Gastrocnemius medialis (tissue), 4 donors: ENCODE measurements around the gene NDUFAF3. TPM values are rescaled to one million over a fixed set of nuclear protein-coding genes. Genes with fewer than 3 reads are reported as not detected.

Source experiments
- ATAC-seq, 2 donors: fragments of 150-250 bp; one replicate each; pipeline ENCODE4 v1.9.1; 2016
- DNase-seq, 2 donors: peaks; one replicate each; pipeline ENCODE4 v3.0.0-alpha.2; 2019
- H3K27ac ChIP-seq, 4 donors: fragments of 200-600 bp; sonication (generic); 1 replicate in 1 of 4; 2 replicates in 3 of 4; pipeline ENCODE4 v1.5.1; 2016 to 2018; ENCODE audit warnings: mild to moderate bottlenecking in 2 of 4, moderate library complexity in 1 of 4
- H3K27me3 ChIP-seq, 3 donors: fragments of 200-600 bp; sonication (generic) in 2 of 3; 1 replicate in 1 of 3; 2 replicates in 2 of 3; pipeline versions ENCODE4 v1.5.1 to v1.6.0; 2016 to 2019; ENCODE audit warnings: mild to moderate bottlenecking in 1 of 3, moderate library complexity in 1 of 3
- H3K36me3 ChIP-seq, 2 donors: fragments of 200-600 bp; sonication (generic) in 1 of 2; one replicate each; pipeline ENCODE4 v1.5.1; 2017 to 2018
- H3K4me1 ChIP-seq, 2 donors: fragments of 200-600 bp; sonication (generic) in 1 of 2; one replicate each; pipeline ENCODE4 v1.5.1; 2016 to 2017; ENCODE audit warnings: mild to moderate bottlenecking in 2 of 2
- H3K4me3 ChIP-seq, 4 donors: fragments of 200-600 bp; sonication (generic) in 3 of 4; 1 replicate in 1 of 4; 2 replicates in 3 of 4; pipeline ENCODE4 v1.5.1; 2016 to 2019; ENCODE audit warnings: mild to moderate bottlenecking in 2 of 4
- H3K9me3 ChIP-seq, 3 donors: fragments of 200-600 bp; sonication (generic) in 2 of 3; 1 replicate in 1 of 3; 2 replicates in 2 of 3; pipeline ENCODE4 v1.5.1; 2016 to 2019
- POLR2A ChIP-seq, 2 donors: fragments of 450-650 bp; IDR thresholded peaks; one replicate each; pipeline ENCODE4 v1.6.1; 2017; ENCODE audit warnings: antibody characterized with exemption in 2 of 2, mild to moderate bottlenecking in 2 of 2, moderate library complexity in 2 of 2
- in situ Hi-C, 4 donors: fragments of 200-750 bp; cut with MboI; loops; one replicate each; pipeline versions ENCODE4 v1.15.0 to v1.8.0; 2017; ENCODE audit warnings: low sequenced_read_pairs in 4 of 4
- intact Hi-C: fragments of 100-400 bp; cut with DNase I; formaldehyde crosslinking; loops from one replicate; pipeline ENCODE4 v1.15.1; 2023; ENCODE audit warnings: low total_unique reads
- total RNA-seq, 4 donors: library from RNA; depleted of rRNA; stranded (reverse); fragments of >200 nt; gene quantifications; one replicate each; pipeline versions ENCODE4 v1.1.0 to v1.2.3, GENCODE V29; 2016
- TF ChIP-seq, protein P1 (sequence below), 5 experiments: fragments of 450-650 bp in 3 of 5; fragments of 200-600 bp in 2 of 5; sonication (generic) in 2 of 5; IDR thresholded peaks in 4 of 5; conservative IDR thresholded peaks in 1 of 5; 1 replicate in 4 of 5; 2 replicates in 1 of 5; pipeline ENCODE4 v1.5.1; 2016 to 2019; ENCODE audit warnings: antibody characterized with exemption in 5 of 5, mild to moderate bottlenecking in 3 of 5, moderate library complexity in 3 of 5

NDUFAF3 gene
- total RNA-seq, 4 donors from 2014 or later = 129 to 181 (median 148) TPM

DNA sequence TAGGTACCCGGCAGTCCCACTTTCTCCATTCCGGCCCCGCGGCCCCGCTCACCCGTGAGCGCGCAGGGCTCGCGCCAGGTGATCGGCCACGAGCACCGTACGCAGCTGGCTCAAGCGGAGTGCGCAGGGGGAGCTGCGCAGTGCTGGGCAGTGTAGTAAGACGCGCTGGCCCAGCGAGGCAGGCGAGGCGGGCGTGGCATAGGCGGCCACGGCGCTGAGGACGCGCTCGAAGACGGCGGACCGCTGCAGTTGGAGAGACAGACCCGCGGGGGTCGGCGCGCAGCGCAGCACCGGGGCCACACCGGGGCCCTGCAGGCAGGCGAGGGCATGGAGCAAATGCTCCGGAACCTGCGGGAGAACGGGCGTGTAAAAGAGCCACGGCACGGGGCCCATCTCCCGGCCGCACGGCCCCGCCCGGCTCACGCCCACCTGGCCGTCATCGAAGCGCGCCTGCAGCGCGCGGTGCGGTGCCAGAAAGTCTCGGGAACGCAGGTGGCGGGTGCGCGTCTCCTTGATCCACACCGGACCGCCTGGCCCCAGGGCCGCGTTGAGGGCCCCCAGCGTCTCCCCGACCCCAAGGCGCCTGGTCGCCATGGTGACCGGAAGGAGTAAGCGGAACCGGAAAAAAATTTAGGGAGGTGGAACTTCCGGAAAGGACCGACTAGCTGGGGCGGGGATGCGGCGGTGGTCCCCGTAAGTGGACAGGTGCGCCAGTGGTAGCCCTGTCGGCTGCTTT is 3.8 kb upstream of the NDUFAF3 start, which contains the start of gene DALRD3:
Gene DALRD3 (minus strand): TSS at position 610 of the 736 bp plus-strand sequence. CDS start 16 bp downstream, at position 594.
- DNase-seq = peak in 1 of 2 donors; percentile 40
- in situ Hi-C loops = no loop called here

DNA sequence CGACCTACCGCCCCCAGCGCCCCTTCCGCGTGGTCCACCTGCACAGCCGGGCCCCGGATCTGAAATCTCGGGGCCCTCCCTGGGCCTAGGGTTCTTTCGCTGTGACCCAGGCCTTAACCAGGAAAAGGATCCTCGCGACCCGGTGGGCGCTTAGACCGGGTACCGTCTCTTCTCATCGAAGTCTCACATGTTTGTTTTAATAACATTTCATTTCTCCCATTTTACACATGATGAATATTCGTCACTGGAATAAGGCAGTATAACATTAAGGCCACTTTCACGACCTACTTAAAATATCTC is 3.3 kb upstream of the NDUFAF3 start:
- TF ChIP-seq, protein P1, sequence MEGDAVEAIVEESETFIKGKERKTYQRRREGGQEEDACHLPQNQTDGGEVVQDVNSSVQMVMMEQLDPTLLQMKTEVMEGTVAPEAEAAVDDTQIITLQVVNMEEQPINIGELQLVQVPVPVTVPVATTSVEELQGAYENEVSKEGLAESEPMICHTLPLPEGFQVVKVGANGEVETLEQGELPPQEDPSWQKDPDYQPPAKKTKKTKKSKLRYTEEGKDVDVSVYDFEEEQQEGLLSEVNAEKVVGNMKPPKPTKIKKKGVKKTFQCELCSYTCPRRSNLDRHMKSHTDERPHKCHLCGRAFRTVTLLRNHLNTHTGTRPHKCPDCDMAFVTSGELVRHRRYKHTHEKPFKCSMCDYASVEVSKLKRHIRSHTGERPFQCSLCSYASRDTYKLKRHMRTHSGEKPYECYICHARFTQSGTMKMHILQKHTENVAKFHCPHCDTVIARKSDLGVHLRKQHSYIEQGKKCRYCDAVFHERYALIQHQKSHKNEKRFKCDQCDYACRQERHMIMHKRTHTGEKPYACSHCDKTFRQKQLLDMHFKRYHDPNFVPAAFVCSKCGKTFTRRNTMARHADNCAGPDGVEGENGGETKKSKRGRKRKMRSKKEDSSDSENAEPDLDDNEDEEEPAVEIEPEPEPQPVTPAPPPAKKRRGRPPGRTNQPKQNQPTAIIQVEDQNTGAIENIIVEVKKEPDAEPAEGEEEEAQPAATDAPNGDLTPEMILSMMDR (IDR thresholded peaks at IDR 0.05 in 4 of 5, conservative IDR thresholded peaks at IDR 0.05 in 1 of 5) = no peak
- TF ChIP-seq POLR2A (IDR thresholded peaks at IDR 0.05) = no peak
- DNase-seq (no peak), ATAC-seq (no peak)
- H3K4me3 ChIP-seq = peak overlapping the region; percentile 88 to 96 (median 90)
- H3K27me3 ChIP-seq = no peaks in the 10 kb centered on the region
- in situ Hi-C loops (no loop called here), intact Hi-C loops (no loop called here)
- H3K36me3 ChIP-seq = peaks cover 0 to 34% of the 10 kb centered on the region in 2 donors
- no peaks in the 10 kb centered on the region for H3K9me3 ChIP-seq
- peaks cover 36 to 47% of the 10 kb centered on the region in 2 donors for H3K4me1 ChIP-seq
- H3K27ac ChIP-seq = peak overlapping the region; percentile 78 to 87 (median 82)

More for the DNA sequence above, 3.8 kb upstream of the NDUFAF3 start, which contains the start of gene DALRD3:
- H3K27me3 ChIP-seq = no peaks in the 10 kb centered on the region
- peaks cover 0 to 29% of the 10 kb centered on the region in 2 donors for H3K36me3 ChIP-seq
- H3K27ac ChIP-seq = peak within 1 kb of the TSS; percentile 78 to 100 (median 84)
- no peak for ATAC-seq
- H3K4me1 ChIP-seq = peaks cover 36 to 48% of the 10 kb centered on the region in 2 donors
- H3K9me3 ChIP-seq = no peaks in the 10 kb centered on the region
- intact Hi-C loops = no loop called here
- TF ChIP-seq POLR2A (IDR thresholded peaks at IDR 0.05) = peak; percentile 26 to 65
- TF ChIP-seq, protein P1 (IDR thresholded peaks at IDR 0.05 in 4 of 5, conservative IDR thresholded peaks at IDR 0.05 in 1 of 5) = no peak
- H3K4me3 ChIP-seq = peak within 1 kb of the TSS; percentile 88 to 96 (median 90)

DNA sequence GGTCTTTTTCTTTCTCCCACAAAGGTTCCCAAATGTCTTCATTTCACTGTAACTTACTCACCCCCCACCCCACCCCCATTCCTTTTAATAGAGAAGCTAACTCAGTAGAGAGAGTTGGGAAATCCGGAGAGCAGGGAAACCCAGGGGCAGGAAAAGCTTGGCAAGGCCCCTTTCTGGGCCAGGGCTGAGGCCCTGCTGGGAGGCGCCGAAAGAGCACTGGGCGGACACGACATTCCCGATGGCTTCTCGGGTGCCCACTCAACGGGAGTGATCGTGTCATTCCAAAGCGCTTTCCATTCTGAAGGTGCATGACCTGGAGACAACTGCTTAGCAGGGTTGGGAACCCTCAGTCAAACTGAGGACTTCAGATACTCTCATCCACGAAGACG is 2.0 kb upstream of the NDUFAF3 start:
- DNase-seq = no peak
- no peak for ATAC-seq
- Histone ChIP-seq H3K27ac (peak overlapping the region; percentile 97 to 100 (median 98)), H3K27me3 (no peaks in the 10 kb centered on the region), H3K9me3 (no peaks in the 10 kb centered on the region), H3K36me3 (peaks cover 0 to 35% of the 10 kb centered on the region in 2 donors), H3K4me3 (peak overlapping the region; percentile 77 to 97 (median 90)), H3K4me1 (peaks cover 37 to 51% of the 10 kb centered on the region in 2 donors)
- in situ Hi-C loops = no loop called here
- intact Hi-C loops = loop anchor here (5.0 kb wide), 2 partner anchors 112 to 652 kb away; partner anchors contain the start of genes APEH and LAMB2
- TF ChIP-seq, protein P1 (IDR thresholded peaks at IDR 0.05 in 4 of 5, conservative IDR thresholded peaks at IDR 0.05 in 1 of 5) = no peak
- no peak for TF ChIP-seq POLR2A (IDR thresholded peaks at IDR 0.05)

DNA sequence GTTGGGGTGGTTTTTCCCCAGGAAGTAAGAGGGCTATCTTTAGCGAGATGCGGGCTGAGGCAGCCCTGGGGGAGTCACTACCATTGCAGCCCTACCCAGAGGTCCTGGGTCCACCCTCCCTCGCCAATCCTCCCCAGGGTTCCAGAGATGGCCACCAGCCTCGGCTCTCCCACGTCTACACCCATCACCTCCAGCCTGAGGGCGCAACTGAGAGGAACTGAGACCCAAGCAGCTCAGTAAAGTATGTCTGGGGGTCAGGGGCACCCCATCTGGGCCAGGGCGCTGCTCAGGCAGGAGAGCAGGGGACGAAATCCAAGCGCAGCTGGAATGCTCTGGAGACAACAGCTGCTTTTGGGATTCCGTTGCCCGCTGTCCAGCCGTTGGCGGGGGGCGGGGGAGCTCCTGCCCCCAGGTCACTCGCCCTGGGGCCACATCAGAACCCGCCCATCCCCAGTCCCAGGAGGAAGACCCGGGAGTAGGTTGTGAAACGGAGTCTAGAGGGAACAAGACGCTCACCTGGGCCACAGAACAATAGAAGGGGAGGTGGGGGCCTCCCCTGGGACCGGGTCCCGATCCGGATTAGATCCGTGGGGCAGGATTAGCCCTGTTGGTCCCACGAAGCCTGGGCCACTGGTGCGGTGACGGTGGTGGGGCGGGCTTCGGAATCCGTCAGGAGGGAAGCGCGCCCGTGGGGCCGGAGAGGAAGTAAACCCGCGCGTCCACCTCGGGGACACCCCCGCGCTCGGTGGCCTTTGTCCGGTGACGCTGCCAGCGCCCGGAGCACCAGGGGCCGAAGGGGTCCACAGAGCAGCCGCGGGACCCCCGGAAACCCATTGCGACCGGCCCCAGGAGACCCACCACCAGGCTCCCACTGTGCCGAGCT is 1.4 kb upstream of the NDUFAF3 start:
- peak overlapping the region; percentile 97 to 100 (median 98) for H3K27ac ChIP-seq
- H3K27me3 ChIP-seq = no peaks in the 10 kb centered on the region
- ATAC-seq = peak; percentile 3 to 5
- in situ Hi-C loops (no loop called here), intact Hi-C loops (loop anchor here (1.0 to 5.0 kb wide), 4 partner anchors 13 to 652 kb away; partner anchors contain the start of genes APEH, LAMB2, QRICH1 and WDR6)
- no peak for TF ChIP-seq POLR2A (IDR thresholded peaks at IDR 0.05)
- TF ChIP-seq, protein P1 (IDR thresholded peaks at IDR 0.05 in 4 of 5, conservative IDR thresholded peaks at IDR 0.05 in 1 of 5) = no peak
- H3K36me3 ChIP-seq = peaks cover 0 to 35% of the 10 kb centered on the region in 2 donors
- H3K4me3 ChIP-seq = peak overlapping the region; percentile 77 to 97 (median 90)
- H3K4me1 ChIP-seq = peaks cover 42 to 51% of the 10 kb centered on the region in 2 donors
- no peaks in the 10 kb centered on the region for H3K9me3 ChIP-seq
- peak in 1 of 2 donors; percentile 35 for DNase-seq
